Mesenchymal stem cell (in vitro differentiated cells and primary cell): Measurements from ENCODE around the gene RBM20.
A peak's percentile ranks its signal among the peaks of the same experiment; 100 is the strongest.

ENCODE experiments used
- DNase-seq: peaks from one replicate; pipeline ENCODE4 v3.0.0-alpha.2; 2013
- H2AFZ ChIP-seq: one replicate; pipeline ENCODE4 v1.6.1; 2013; ENCODE audit warnings: low read depth, mild to moderate bottlenecking, control low read depth, inconsistent platforms, low read length, moderate library complexity
- H2AK5ac ChIP-seq: 2 replicates; pipeline ENCODE4 v1.6.1; 2013; ENCODE audit warnings: low read length, moderate library complexity, mild to moderate bottlenecking, inconsistent platforms; ENCODE audit not compliant: severe bottlenecking
- H2BK120ac ChIP-seq: one replicate; pipeline ENCODE4 v1.6.1; 2013; ENCODE audit warnings: low read depth, mild to moderate bottlenecking, inconsistent platforms, low read length, moderate library complexity
- H2BK12ac ChIP-seq, 2 experiments: one replicate each; pipeline ENCODE4 v1.6.1; 2013; ENCODE audit warnings: inconsistent platforms in 2 of 2, low read length in 2 of 2, mild to moderate bottlenecking in 2 of 2, moderate library complexity in 2 of 2, control low read depth in 1 of 2
- H2BK15ac ChIP-seq: one replicate; pipeline ENCODE4 v1.6.1; 2013; ENCODE audit warnings: mild to moderate bottlenecking, low read depth, inconsistent platforms; ENCODE audit not compliant: poor library complexity, severe bottlenecking
- H2BK5ac ChIP-seq: 2 replicates; pipeline ENCODE4 v1.6.1; 2013; ENCODE audit warnings: low read depth, mild to moderate bottlenecking, low read length, control low read depth, inconsistent platforms; ENCODE audit not compliant: poor library complexity, severe bottlenecking
- H3K14ac ChIP-seq, 2 experiments: one replicate each; pipeline ENCODE4 v1.6.1; 2013; ENCODE audit warnings: inconsistent platforms in 2 of 2, low read length in 2 of 2, control low read depth in 1 of 2, mild to moderate bottlenecking in 1 of 2, moderate library complexity in 1 of 2
- H3K18ac ChIP-seq, 2 experiments: one replicate each; pipeline ENCODE4 v1.6.1; 2013; ENCODE audit warnings: inconsistent platforms in 2 of 2, low read length in 2 of 2, control low read depth in 1 of 2, low read depth in 1 of 2, mild to moderate bottlenecking in 1 of 2
- H3K23ac ChIP-seq, 2 experiments: one replicate each; pipeline ENCODE4 v1.6.1; 2013; ENCODE audit warnings: inconsistent platforms in 2 of 2, low read length in 2 of 2, mild to moderate bottlenecking in 2 of 2, moderate library complexity in 2 of 2, control low read depth in 1 of 2
- H3K27ac ChIP-seq: 2 replicates; pipeline ENCODE4 v1.5.1; 2013; ENCODE audit warnings: mild to moderate bottlenecking, moderate library complexity, low read length, control low read depth, inconsistent platforms; ENCODE audit not compliant: poor library complexity, severe bottlenecking
- H3K27me3 ChIP-seq, 2 experiments: 2 replicates each; pipeline versions ENCODE4 v1.6.1 to v1.7.0; 2013; ENCODE audit warnings: low read length in 2 of 2, mild to moderate bottlenecking in 2 of 2, moderate library complexity in 2 of 2, control low read depth in 1 of 2, inconsistent platforms in 1 of 2; ENCODE audit not compliant: control insufficient read depth in 1 of 2, insufficient read depth in 1 of 2
- H3K36me3 ChIP-seq, 2 experiments: 2 replicates each; pipeline versions ENCODE4 v1.6.1 to v1.7.0; 2013; ENCODE audit warnings: low read length in 2 of 2, control low read depth in 1 of 2, inconsistent platforms in 1 of 2, low read depth in 1 of 2, mild to moderate bottlenecking in 1 of 2; ENCODE audit not compliant: insufficient read depth in 2 of 2, control insufficient read depth in 1 of 2
- H3K4ac ChIP-seq, 2 experiments: one replicate each; pipeline ENCODE4 v1.6.1; 2013; ENCODE audit warnings: inconsistent platforms in 2 of 2, low read length in 2 of 2, mild to moderate bottlenecking in 2 of 2, moderate library complexity in 2 of 2, control low read depth in 1 of 2, low read depth in 1 of 2
- H3K4me1 ChIP-seq: 2 replicates; pipeline ENCODE4 v1.6.1; 2013; ENCODE audit warnings: low read depth, low read length, control low read depth; ENCODE audit not compliant: control insufficient read depth, insufficient read depth
- H3K4me2 ChIP-seq: 2 replicates; pipeline ENCODE4 v1.6.1; 2013; ENCODE audit warnings: low read length, mild to moderate bottlenecking, inconsistent platforms; ENCODE audit not compliant: poor library complexity, severe bottlenecking
- H3K4me3 ChIP-seq, 2 experiments: 2 replicates each; pipeline versions ENCODE4 v1.5.1 to v1.7.0; 2013; ENCODE audit warnings: low read length in 2 of 2, mild to moderate bottlenecking in 2 of 2, control low read depth in 1 of 2, low read depth in 1 of 2; ENCODE audit not compliant: insufficient read depth in 1 of 2
- H3K79me1 ChIP-seq: replicated peaks from 2 replicates; pipeline ENCODE4 v1.6.1; 2013; ENCODE audit warnings: mild to moderate bottlenecking, control low read depth, low read length, inconsistent platforms; ENCODE audit not compliant: poor library complexity, severe bottlenecking
- H3K9ac ChIP-seq: 2 replicates; pipeline ENCODE4 v1.7.0; 2013; ENCODE audit warnings: mild to moderate bottlenecking, low read length, moderate library complexity
- H3K9me3 ChIP-seq: 2 replicates; pipeline ENCODE4 v1.7.0; 2013; ENCODE audit warnings: mild to moderate bottlenecking, low read length; ENCODE audit not compliant: control insufficient read depth
- H4K8ac ChIP-seq: one replicate; pipeline ENCODE4 v1.6.1; 2013; ENCODE audit warnings: inconsistent platforms, mild to moderate bottlenecking, low read length, moderate library complexity
- H4K91ac ChIP-seq: one replicate; pipeline ENCODE4 v1.6.1; 2013; ENCODE audit warnings: mild to moderate bottlenecking, low read length, inconsistent platforms
- WGBS: methylation state at CpG from one replicate; pipeline ENCODE4 v1.1.7; 2013; ENCODE audit warnings: mixed read lengths; 5-methylcytosine and 5-hydroxymethylcytosine counted together

The RBM20 gene

GRCh38 chr10:110828525-110828924 is 184.4 kb downstream of the RBM20 start:
- H2BK120ac ChIP-seq, result no peak overlapping the region
- H3K4ac ChIP-seq, result no peak overlapping the region
- no peak overlapping the region for H3K23ac ChIP-seq
- H2AK5ac ChIP-seq, result no peak overlapping the region
- H3K14ac ChIP-seq, result no peak overlapping the region
- H2BK5ac ChIP-seq, result no peak overlapping the region
- no peak overlapping the region for H3K4me3 ChIP-seq
- no peak overlapping the region for H3K18ac ChIP-seq
- peaks cover 2% of the 10 kb centered on the region for H3K4me1 ChIP-seq
- no peaks in the 10 kb centered on the region for H3K9me3 ChIP-seq
- WGBS, result 88% methylated on average over 1 of the region's 2 CpGs
- H3K27ac ChIP-seq, result no peak overlapping the region
- H3K27me3 ChIP-seq, result no peaks in the 10 kb centered on the region
- no peaks in the 10 kb centered on the region for H3K36me3 ChIP-seq
- H3K4me2 ChIP-seq, result no peak overlapping the region
- H3K79me1 ChIP-seq, result no peaks in the 10 kb centered on the region
- no peak overlapping the region for H2BK12ac ChIP-seq
- H2BK15ac ChIP-seq, result no peak overlapping the region
- no peak overlapping the region for H2AFZ ChIP-seq
- no peak overlapping the region for H3K9ac ChIP-seq
- no peak for DNase-seq
- H4K91ac ChIP-seq, result no peak overlapping the region
- no peak overlapping the region for H4K8ac ChIP-seq

DNA sequence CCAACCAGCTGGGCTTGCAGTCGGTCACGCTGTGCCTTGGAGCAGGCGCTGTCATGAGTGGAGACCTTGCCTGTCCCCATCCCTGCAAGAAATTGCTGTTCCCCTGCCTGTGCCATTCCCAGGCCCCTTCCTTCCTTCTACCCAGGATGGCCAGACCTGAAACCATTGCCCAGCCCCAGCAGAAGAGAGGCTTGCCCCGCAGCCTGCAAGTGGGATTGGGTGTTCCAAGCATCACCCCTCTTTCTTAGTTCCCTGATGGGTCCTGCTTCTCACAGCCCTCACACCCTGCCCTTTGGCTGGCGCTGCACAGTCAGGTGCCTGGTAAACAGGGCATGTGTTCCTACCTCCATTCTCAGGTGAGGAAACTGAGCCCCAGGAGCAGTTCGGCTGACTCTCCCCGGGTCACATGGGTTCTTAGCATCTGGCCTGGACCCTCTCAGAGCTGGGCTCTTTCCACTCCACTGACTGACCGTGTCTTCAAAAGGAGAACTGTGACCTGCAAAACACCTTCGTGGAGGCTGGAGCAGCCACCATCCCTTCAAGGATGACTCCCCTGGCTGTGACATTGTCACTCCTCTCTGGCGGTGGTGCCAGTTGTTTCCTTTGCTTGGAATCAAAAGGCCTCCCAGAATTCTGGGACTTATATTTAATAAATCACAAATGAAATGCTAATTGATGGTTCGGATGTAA is 185.7 kb downstream of the RBM20 start:
- Histone ChIP-seq H3K27me3 (no peaks in the 10 kb centered on the region), H2BK120ac (no peak overlapping the region), H2BK12ac (no peak overlapping the region), H3K9ac (no peak overlapping the region), H3K9me3 (no peaks in the 10 kb centered on the region), H3K4me1 (peaks cover 4% of the 10 kb centered on the region), H4K8ac (no peak overlapping the region), H3K18ac (no peak overlapping the region), H2AFZ (no peak overlapping the region), H3K27ac (no peak overlapping the region), H2AK5ac (no peak overlapping the region), H3K4ac (no peak overlapping the region), H3K4me2 (no peak overlapping the region), H3K14ac (no peak overlapping the region), H2BK15ac (no peak overlapping the region), H3K4me3 (no peak overlapping the region), H4K91ac (no peak overlapping the region), H2BK5ac (no peak overlapping the region), H3K36me3 (no peaks in the 10 kb centered on the region), H3K79me1 (no peaks in the 10 kb centered on the region), H3K23ac (no peak overlapping the region)
- DNase-seq, result no peak
- WGBS, result 89% methylated on average over 11 of the region's 11 CpGs

DNA sequence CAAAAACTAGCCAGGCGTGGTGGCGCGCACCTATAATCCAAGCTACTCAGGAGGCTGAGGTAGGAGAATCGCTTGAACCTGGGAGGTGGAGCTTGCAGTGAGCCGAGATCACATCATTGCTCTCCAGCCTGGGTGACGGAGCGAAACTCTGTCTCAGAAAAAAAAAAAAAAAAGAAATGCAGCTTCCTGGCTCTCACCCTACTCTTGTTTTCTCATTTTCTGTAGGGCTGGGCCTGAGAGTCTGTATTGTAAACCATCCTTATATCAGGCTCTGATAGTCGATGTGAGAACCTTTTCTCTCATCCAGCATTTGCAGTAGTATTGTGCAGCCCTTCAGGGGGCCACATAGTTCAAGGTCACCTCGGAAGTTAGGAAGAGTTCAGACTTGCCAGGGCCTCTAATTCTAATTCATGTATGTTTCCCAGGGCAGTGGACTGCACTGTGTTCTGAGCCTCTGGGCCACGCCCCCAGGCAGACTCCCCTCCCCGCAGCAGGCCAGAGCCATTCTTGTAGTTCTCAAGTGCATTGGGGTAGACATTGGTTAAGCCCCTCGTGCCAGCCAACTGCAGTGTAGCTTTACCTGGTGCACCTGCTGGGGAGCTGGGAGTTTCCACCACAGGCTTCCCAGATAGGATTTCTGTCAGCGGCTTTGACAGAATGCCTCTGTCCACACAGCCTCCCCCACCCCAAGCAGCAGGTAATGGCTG is 189.3 kb downstream of the RBM20 start:
- Histone ChIP-seq H3K4me3 (no peak overlapping the region), H3K4ac (no peak overlapping the region), H3K23ac (no peak overlapping the region), H3K36me3 (no peaks in the 10 kb centered on the region), H3K18ac (no peak overlapping the region), H2AFZ (no peak overlapping the region), H4K8ac (no peak overlapping the region), H3K14ac (no peak overlapping the region), H2AK5ac (no peak overlapping the region), H4K91ac (no peak overlapping the region), H3K27ac (no peak overlapping the region), H3K79me1 (no peaks in the 10 kb centered on the region), H3K9ac (no peak overlapping the region), H2BK120ac (no peak overlapping the region), H2BK12ac (no peak overlapping the region), H3K4me1 (peaks cover 7% of the 10 kb centered on the region), H2BK15ac (no peak overlapping the region), H3K27me3 (no peaks in the 10 kb centered on the region), H3K9me3 (no peaks in the 10 kb centered on the region), H2BK5ac (no peak overlapping the region), H3K4me2 (no peak overlapping the region)
- WGBS, result 91% methylated on average over 10 of the region's 13 CpGs
- DNase-seq, result no peak

GRCh38 chr10:110833941-110834628 is 189.9 kb downstream of the RBM20 start:
- Histone ChIP-seq H3K9me3 (no peaks in the 10 kb centered on the region), H3K27me3 (no peaks in the 10 kb centered on the region), H3K9ac (no peak overlapping the region), H2BK5ac (no peak overlapping the region), H2AK5ac (no peak overlapping the region), H2BK15ac (no peak overlapping the region), H2BK120ac (no peak overlapping the region), H3K36me3 (no peaks in the 10 kb centered on the region), H2AFZ (no peak overlapping the region), H3K4ac (peak overlapping the region in 1 of 2 experiments; percentile 24), H3K4me2 (no peak overlapping the region), H3K27ac (no peak overlapping the region), H2BK12ac (no peak overlapping the region), H3K23ac (no peak overlapping the region), H3K4me3 (peak overlapping the region in 1 of 2 experiments; percentile 20), H3K18ac (peak overlapping the region in 1 of 2 experiments; percentile 38), H3K4me1 (peaks cover 7% of the 10 kb centered on the region), H4K8ac (no peak overlapping the region), H3K79me1 (no peaks in the 10 kb centered on the region), H3K14ac (no peak overlapping the region), H4K91ac (no peak overlapping the region)
- no peak for DNase-seq
- 96% methylated on average over 14 of the region's 14 CpGs for WGBS
